Esophagus squamous epithelium (tissue), 5 donors: ENCODE data around the gene TRABD2B. TPM values are rescaled to one million over a fixed set of nuclear protein-coding genes. Genes with fewer than 3 reads are reported as not detected.

Source experiments
- DNase-seq: peaks from one replicate; lab custom pipeline; 2025; lab: John Stamatoyannopoulos, UW
- H3K27ac ChIP-seq, 4 donors: fragments of 200-600 bp; sonication (generic); one replicate each; pipeline ENCODE4 v1.5.1; 2016 to 2019; ENCODE audit warnings: mild to moderate bottlenecking in 1 of 4
- H3K27me3 ChIP-seq, 4 donors: fragments of 200-600 bp; sonication (generic); 1 replicate in 3 of 4; 2 replicates in 1 of 4; pipeline versions ENCODE4 v1.5.1 to v1.6.0; 2017 to 2021; ENCODE audit warnings: antibody characterized with exemption in 1 of 4
- H3K36me3 ChIP-seq, 3 donors: fragments of 200-600 bp; sonication (generic); one replicate each; pipeline ENCODE4 v1.5.1; 2016 to 2019
- H3K4me1 ChIP-seq, 3 donors: fragments of 200-600 bp; sonication (generic); one replicate each; pipeline ENCODE4 v1.5.1; 2017 to 2019
- H3K4me3 ChIP-seq, 4 donors: fragments of 200-600 bp; sonication (generic); 1 replicate in 3 of 4; 2 replicates in 1 of 4; pipeline ENCODE4 v1.5.1; 2016 to 2019; ENCODE audit warnings: mild to moderate bottlenecking in 2 of 4, moderate library complexity in 1 of 4
- H3K9me3 ChIP-seq, 3 donors: fragments of 200-600 bp; sonication (generic); one replicate each; pipeline ENCODE4 v1.5.1; 2016 to 2019
- CTCF ChIP-seq, 6 experiments: fragments of 450-650 bp in 4 of 6; fragments of 200-600 bp in 2 of 6; sonication (generic) in 2 of 6; IDR thresholded peaks; one replicate each; pipeline ENCODE4 v1.5.1; 2016 to 2019; ENCODE audit warnings: antibody characterized with exemption in 6 of 6, mild to moderate bottlenecking in 4 of 6, moderate library complexity in 4 of 6
- POLR2A ChIP-seq, 4 donors: fragments of 450-650 bp; IDR thresholded peaks; one replicate each; pipeline ENCODE4 v1.6.1; 2017; ENCODE audit warnings: antibody characterized with exemption in 4 of 4, mild to moderate bottlenecking in 4 of 4, moderate library complexity in 3 of 4
- WGBS, 2 donors: methylation state at CpG; one replicate each; pipeline ENCODE4 v1.1.5; 2018; 5-methylcytosine and 5-hydroxymethylcytosine counted together
- intact Hi-C: fragments of 100-400 bp; cut with DNase I; formaldehyde crosslinking; loops from one replicate; pipeline ENCODE4 v1.15.0; 2022
- total RNA-seq, 4 donors: library from RNA; depleted of rRNA; stranded (reverse); fragments of >200 nt; gene quantifications; one replicate each; pipeline ENCODE4 v1.1.0, GENCODE V29; 2016
- donor health status: DM: yes; HTN: yes; CAD: no.

The TRABD2B gene
- total RNA-seq, 4 donors from 2014 or later, result 0.26 to 1.7 (median 0.50) TPM

GRCh38 chr1:47764461-47765046 is 232.6 kb downstream of the TRABD2B start:
- peaks cover 4 to 26% (median 19%) of the 10 kb centered on the region in 3 donors for H3K4me1 ChIP-seq
- DNase-seq, result no peak
- WGBS, 2 donors, result 76 to 85% methylated on average over 5 of the region's 9 CpGs
- no peaks in the 10 kb centered on the region for H3K9me3 ChIP-seq
- TF ChIP-seq POLR2A (IDR thresholded peaks at IDR 0.05) (no peak), CTCF (IDR thresholded peaks at IDR 0.05) (no peak)
- intact Hi-C loops, result no loop called here
- H3K27ac ChIP-seq, result no peak overlapping the region
- H3K36me3 ChIP-seq, result no peaks in the 10 kb centered on the region
- H3K27me3 ChIP-seq, result no peaks in the 10 kb centered on the region
- no peak overlapping the region for H3K4me3 ChIP-seq

- Histone ChIP-seq H3K27ac (peak overlapping the region in 1 of 4 donors; percentile 26), H3K9me3 (no peaks in the 10 kb centered on the region), H3K27me3 (no peaks in the 10 kb centered on the region), H3K4me1 (peaks cover 4 to 26% (median 19%) of the 10 kb centered on the region in 3 donors), H3K36me3 (no peaks in the 10 kb centered on the region), H3K4me3 (no peak overlapping the region)
- no peak for TF ChIP-seq POLR2A (IDR thresholded peaks at IDR 0.05)
- no peak for TF ChIP-seq CTCF (IDR thresholded peaks at IDR 0.05)
- intact Hi-C loops, result no loop called here
- 20 to 38% methylated on average over 6 to 9 of the region's 9 CpGs for WGBS, 2 donors
- no peak for DNase-seq
Measured at GRCh38 chr1:47763591-47764171, 233.5 kb downstream of the TRABD2B start.

GRCh38 chr1:47761974-47762373 is 235.2 kb downstream of the TRABD2B start:
- Histone ChIP-seq H3K4me3 (no peak overlapping the region), H3K27ac (no peak overlapping the region), H3K9me3 (no peaks in the 10 kb centered on the region), H3K27me3 (no peaks in the 10 kb centered on the region), H3K4me1 (peaks cover 4 to 35% (median 26%) of the 10 kb centered on the region in 3 donors), H3K36me3 (no peaks in the 10 kb centered on the region)
- DNase-seq, result no peak
- intact Hi-C loops, result no loop called here
- 67 to 72% methylated on average over 5 of the region's 5 CpGs for WGBS, 2 donors
- TF ChIP-seq POLR2A (IDR thresholded peaks at IDR 0.05) (no peak), CTCF (IDR thresholded peaks at IDR 0.05) (no peak)

- peaks cover 4 to 38% (median 26%) of the 10 kb centered on the region in 3 donors for H3K4me1 ChIP-seq
- DNase-seq, result no peak
- no peak for TF ChIP-seq CTCF (IDR thresholded peaks at IDR 0.05)
- TF ChIP-seq POLR2A (IDR thresholded peaks at IDR 0.05), result no peak
- no peaks in the 10 kb centered on the region for H3K9me3 ChIP-seq
- 78 to 84% methylated on average over 5 to 7 of the region's 8 CpGs for WGBS, 2 donors
- H3K4me3 ChIP-seq, result no peak overlapping the region
- H3K27ac ChIP-seq, result no peak overlapping the region
- intact Hi-C loops, result no loop called here
- no peaks in the 10 kb centered on the region for H3K27me3 ChIP-seq
- no peaks in the 10 kb centered on the region for H3K36me3 ChIP-seq
Measured at GRCh38 chr1:47761201-47761930, 235.8 kb downstream of the TRABD2B start.
